ENCODE measurements around the gene NEGR1. TPM values are rescaled to one million over a fixed set of nuclear protein-coding genes. Genes with fewer than 3 reads are reported as not detected.

The NEGR1 gene
- total and polyA plus RNA-seq, 9 of the 15 experiments (the other 6 are each of a cell fraction or from before 2014, with no cell fraction given): not detected

- Histone ChIP-seq H3K4me2 (ENCODE audit: insufficient read depth, low read length) (no peak overlapping the region), H2AFZ (ENCODE audit: low read depth, low read length) (no peak overlapping the region), H3K4me3 (no peak overlapping the region), H3K36me3 (ENCODE audit: control insufficient read depth, insufficient read depth, low read length) (no peaks in the 10 kb centered on the region), H3K79me2 (ENCODE audit: control insufficient read depth, insufficient read depth, low read length) (no peaks in the 10 kb centered on the region), H3K9ac (ENCODE audit: insufficient read depth in 1 of 2, low read depth in 2 of 2, low read length in 2 of 2) (no peak overlapping the region), H3K27me3 (ENCODE audit: control insufficient read depth in 2 of 2, insufficient read depth in 2 of 2, low read length in 2 of 2) (no peaks in the 10 kb centered on the region), H3K27ac (ENCODE audit: extremely low read depth, low read depth, low read length) (no peak overlapping the region), H3K4me1 (replicated peaks in 1 of 2; ENCODE audit: control insufficient read depth in 2 of 2, insufficient read depth in 2 of 2, low read length in 2 of 2) (no peaks in the 10 kb centered on the region), H4K20me1 (replicated peaks; ENCODE audit: control insufficient read depth, insufficient read depth, low read length) (no peaks in the 10 kb centered on the region), H3K9me1 (ENCODE audit: control insufficient read depth, insufficient read depth, low read length) (no peaks in the 10 kb centered on the region), H3K9me3 (replicated peaks; ENCODE audit: control insufficient read depth, insufficient read depth, low read depth, low read length) (no peaks in the 10 kb centered on the region; the same call in 1 of the 2 replicates)
- ChIA-PET CTCF (ENCODE audit: low intra/inter-chr PET ratio) (no interaction called here), POLR2A (no interaction called here)
- TF ChIP-seq ASH1L (IDR thresholded peaks at IDR 0.05; ENCODE audit: borderline replicate concordance, low read depth, partially characterized antibody) (no peak), ZBTB9 (CRISPR knock-in tag; IDR thresholded peaks at IDR 0.05) (no peak), NCOR1 (IDR thresholded peaks at IDR 0.05) (no peak), FUS (optimal IDR thresholded peaks at IDR 0.05; ENCODE audit: low read depth, low read length) (no peak), ZBTB43 (CRISPR knock-in tag; IDR thresholded peaks at IDR 0.05) (no peak), ELF4 (CRISPR knock-in tag; IDR thresholded peaks at IDR 0.05) (no peak), HMGN3 (IDR thresholded peaks at IDR 0.05; ENCODE audit: borderline replicate concordance, extremely low read depth, insufficient read length, low read depth, low read length) (no peak), C11orf30 (IDR thresholded peaks at IDR 0.05; ENCODE audit: low read depth) (no peak), RBM15 (IDR thresholded peaks at IDR 0.05; ENCODE audit: insufficient read depth, low read length) (no peak), DLX4 (CRISPR knock-in tag; IDR thresholded peaks at IDR 0.05) (no peak), TCF7 (IDR thresholded peaks at IDR 0.05; ENCODE audit: borderline replicate concordance) (no peak), ZNF75A (CRISPR knock-in tag; IDR thresholded peaks at IDR 0.05) (no peak), ZNF696 (CRISPR knock-in tag; conservative IDR thresholded peaks at IDR 0.05) (no peak), ZBTB26 (CRISPR knock-in tag; IDR thresholded peaks at IDR 0.05) (no peak), NCOA4 (IDR thresholded peaks at IDR 0.05; ENCODE audit: partially characterized antibody) (no peak)
- DNase-seq (ENCODE audit: extremely low read depth in 1 of 4, low spot score in 3 of 4) (no peak), FAIRE-seq (no peak), ATAC-seq (no peak)
- in situ Hi-C loops (cut with MboI) (no loop called here), intact Hi-C loops (cut with micrococcal nuclease) (no loop called here)
- BruUV-seq (replicated peaks): no TSS peak
Observed at GRCh38 chr1:72170246-72170645, 112.1 kb downstream of the NEGR1 start.
